ENCODE results near the gene SMIM38. TPM values are rescaled to one million over a fixed set of nuclear protein-coding genes. Genes with fewer than 3 reads are reported as not detected.

Gene SMIM38
- total RNA-seq, 4 donors from 2014 or later, result 0.13 to 1.8 (median 0.98) TPM

GRCh38 chr11:69193629-69194028 lies 37.9 kb downstream of the SMIM38 start:
- intact Hi-C loops (cut with DNase I; ENCODE audit: low total_unique reads), result no loop called here
- no peak for DNase-seq (ENCODE audit: low spot score in 2 of 2)
- TF ChIP-seq POLR2A (IDR thresholded peaks at IDR 0.05), result no peak
- TF ChIP-seq, protein P1, sequence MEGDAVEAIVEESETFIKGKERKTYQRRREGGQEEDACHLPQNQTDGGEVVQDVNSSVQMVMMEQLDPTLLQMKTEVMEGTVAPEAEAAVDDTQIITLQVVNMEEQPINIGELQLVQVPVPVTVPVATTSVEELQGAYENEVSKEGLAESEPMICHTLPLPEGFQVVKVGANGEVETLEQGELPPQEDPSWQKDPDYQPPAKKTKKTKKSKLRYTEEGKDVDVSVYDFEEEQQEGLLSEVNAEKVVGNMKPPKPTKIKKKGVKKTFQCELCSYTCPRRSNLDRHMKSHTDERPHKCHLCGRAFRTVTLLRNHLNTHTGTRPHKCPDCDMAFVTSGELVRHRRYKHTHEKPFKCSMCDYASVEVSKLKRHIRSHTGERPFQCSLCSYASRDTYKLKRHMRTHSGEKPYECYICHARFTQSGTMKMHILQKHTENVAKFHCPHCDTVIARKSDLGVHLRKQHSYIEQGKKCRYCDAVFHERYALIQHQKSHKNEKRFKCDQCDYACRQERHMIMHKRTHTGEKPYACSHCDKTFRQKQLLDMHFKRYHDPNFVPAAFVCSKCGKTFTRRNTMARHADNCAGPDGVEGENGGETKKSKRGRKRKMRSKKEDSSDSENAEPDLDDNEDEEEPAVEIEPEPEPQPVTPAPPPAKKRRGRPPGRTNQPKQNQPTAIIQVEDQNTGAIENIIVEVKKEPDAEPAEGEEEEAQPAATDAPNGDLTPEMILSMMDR (IDR thresholded peaks at IDR 0.05), result no peak
- 55% methylated on average over 2 of the region's 2 CpGs for WGBS, 2 donors
- no peak overlapping the region for H3K4me3 ChIP-seq (ENCODE audit: low read depth, poor library complexity, severe bottlenecking)

GRCh38 chr11:69194396-69194795 lies 38.7 kb downstream of the SMIM38 start:
- DNase-seq (ENCODE audit: low spot score in 2 of 2), result no peak
- 86 to 90% methylated on average over 1 of the region's 1 CpG for WGBS, 2 donors
- TF ChIP-seq POLR2A (IDR thresholded peaks at IDR 0.05), result no peak
- TF ChIP-seq, protein P1 (IDR thresholded peaks at IDR 0.05), result no peak
- intact Hi-C loops (cut with DNase I; ENCODE audit: low total_unique reads), result no loop called here
- H3K4me3 ChIP-seq (ENCODE audit: low read depth, poor library complexity, severe bottlenecking), result no peak overlapping the region

- WGBS, 2 donors, result 46 to 48% methylated on average over 4 of the region's 6 CpGs
- intact Hi-C loops (cut with DNase I; ENCODE audit: low total_unique reads), result no loop called here
- DNase-seq (ENCODE audit: low spot score in 2 of 2), result no peak
- H3K4me3 ChIP-seq (ENCODE audit: low read depth, poor library complexity, severe bottlenecking), result no peak overlapping the region
- TF ChIP-seq, protein P1 (IDR thresholded peaks at IDR 0.05), result no peak
- no peak for TF ChIP-seq POLR2A (IDR thresholded peaks at IDR 0.05)
Observed at GRCh38 chr11:69194956-69195355, 39.2 kb downstream of the SMIM38 start.

- TF ChIP-seq, protein P1 (IDR thresholded peaks at IDR 0.05), result no peak
- no peak for TF ChIP-seq POLR2A (IDR thresholded peaks at IDR 0.05)
- intact Hi-C loops (cut with DNase I; ENCODE audit: low total_unique reads), result no loop called here
- 59 to 71% methylated on average over 35 of the region's 35 CpGs for WGBS, 2 donors
- no peak for DNase-seq (ENCODE audit: low spot score in 2 of 2)
- H3K4me3 ChIP-seq (ENCODE audit: low read depth, poor library complexity, severe bottlenecking), result no peak overlapping the region
Observed at GRCh38 chr11:69195824-69196782, 40.4 kb downstream of the SMIM38 start.

DNA sequence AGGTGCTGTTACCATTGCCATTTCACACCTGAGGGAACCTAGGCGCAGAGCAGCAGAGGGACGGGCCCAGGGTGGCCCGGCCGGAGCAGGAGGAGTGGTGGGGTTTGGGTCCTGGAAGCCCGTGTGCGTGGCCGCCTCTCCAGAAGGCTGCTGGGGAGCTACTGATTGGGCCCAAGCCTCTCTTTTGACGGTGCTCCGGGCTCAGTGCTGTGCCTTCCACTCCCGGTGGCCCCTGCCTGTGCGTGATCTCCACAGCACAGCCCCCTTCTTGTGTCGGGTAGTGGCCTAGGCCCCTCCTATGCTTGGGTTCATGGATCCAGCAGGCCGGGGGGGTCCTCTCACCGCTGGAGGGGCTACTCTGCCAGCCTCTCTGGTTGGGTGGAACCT lies 41.0 kb downstream of the SMIM38 start:
- WGBS, 2 donors, result 81 to 91% methylated on average over 10 to 14 of the region's 14 CpGs
- H3K4me3 ChIP-seq (ENCODE audit: low read depth, poor library complexity, severe bottlenecking), result no peak overlapping the region
- TF ChIP-seq POLR2A (IDR thresholded peaks at IDR 0.05), result no peak
- intact Hi-C loops (cut with DNase I; ENCODE audit: low total_unique reads), result no loop called here
- no peak for DNase-seq (ENCODE audit: low spot score in 2 of 2)

- intact Hi-C loops (cut with DNase I; ENCODE audit: low total_unique reads), result no loop called here
- TF ChIP-seq POLR2A (IDR thresholded peaks at IDR 0.05), result no peak
- TF ChIP-seq, protein P1 (IDR thresholded peaks at IDR 0.05), result no peak
- H3K4me3 ChIP-seq (ENCODE audit: low read depth, poor library complexity, severe bottlenecking), result no peak overlapping the region
- WGBS, 2 donors, result 54 to 55% methylated on average over 5 of the region's 5 CpGs
- no peak for DNase-seq (ENCODE audit: low spot score in 2 of 2)
Observed at GRCh38 chr11:69198891-69199582, 43.3 kb downstream of the SMIM38 start.

Data from lower leg skin (tissue), 4 donors.